H9 (cell line): ENCODE data around the gene COMMD1. TPM values are rescaled to one million over a fixed set of nuclear protein-coding genes. Genes with fewer than 3 reads are reported as not detected.
A peak's percentile ranks its signal among the peaks of the same experiment; 100 is the strongest.
"Not testable (repeated sequence)": the region's sequence is repeated elsewhere in the genome, so short reads cannot be mapped to it uniquely, and the experiment has no call there.

Source experiments
- DNase-seq: peaks from one replicate; pipeline ENCODE4 v3.0.0-alpha.2; 2017
- H2AFZ ChIP-seq: one replicate; pipeline ENCODE4 v1.6.1; 2013; ENCODE audit warnings: mild to moderate bottlenecking, low read length, control low read depth, moderate library complexity
- H2AK5ac ChIP-seq: 2 replicates; pipeline ENCODE4 v1.6.1; 2013; ENCODE audit warnings: low read length, control low read depth, mixed read lengths; ENCODE audit not compliant: insufficient read length
- H2BK120ac ChIP-seq: one replicate; pipeline ENCODE4 v1.6.1; 2013; ENCODE audit warnings: low read depth, mild to moderate bottlenecking, low read length, control low read depth, inconsistent platforms; ENCODE audit not compliant: poor library complexity, severe bottlenecking
- H2BK12ac ChIP-seq: 2 replicates; pipeline ENCODE4 v1.6.1; 2013; ENCODE audit warnings: low read length, control low read depth, mixed read lengths, low read depth; ENCODE audit not compliant: insufficient read length
- H2BK15ac ChIP-seq: 2 replicates; pipeline ENCODE4 v1.6.1; 2013; ENCODE audit warnings: low read depth, low read length, control low read depth
- H2BK20ac ChIP-seq: one replicate; pipeline ENCODE4 v1.6.1; 2013; ENCODE audit warnings: low read depth, mild to moderate bottlenecking, low read length, control low read depth, inconsistent platforms; ENCODE audit not compliant: poor library complexity, severe bottlenecking
- H2BK5ac ChIP-seq: 2 replicates; pipeline ENCODE4 v1.6.1; 2013; ENCODE audit warnings: low read length, control low read depth, mixed read lengths; ENCODE audit not compliant: insufficient read length
- H3K14ac ChIP-seq: 2 replicates; pipeline ENCODE4 v1.6.1; 2013; ENCODE audit warnings: low read length, control low read depth; ENCODE audit not compliant: insufficient read depth
- H3K18ac ChIP-seq: 2 replicates; pipeline ENCODE4 v1.6.1; 2013; ENCODE audit warnings: low read depth, mild to moderate bottlenecking, mixed read lengths, low read length, control low read depth; ENCODE audit not compliant: insufficient read length
- H3K23ac ChIP-seq: 2 replicates; pipeline ENCODE4 v1.6.1; 2013; ENCODE audit warnings: low read length, control low read depth, mixed read lengths, low read depth; ENCODE audit not compliant: insufficient read length
- H3K23me2 ChIP-seq: 2 replicates; pipeline ENCODE4 v1.6.1; 2013; ENCODE audit warnings: low read depth, mild to moderate bottlenecking, mixed read lengths, low read length, control low read depth; ENCODE audit not compliant: insufficient read length, poor library complexity, severe bottlenecking
- H3K27ac ChIP-seq: 2 replicates; pipeline ENCODE4 v1.5.1; 2013; ENCODE audit warnings: low read length, control low read depth, mixed read lengths, low read depth; ENCODE audit not compliant: insufficient read length
- H3K27me3 ChIP-seq: 2 replicates; pipeline ENCODE4 v1.6.1; 2013; ENCODE audit warnings: low read length, control low read depth, inconsistent platforms; ENCODE audit not compliant: insufficient read depth
- H3K4ac ChIP-seq: 2 replicates; pipeline ENCODE4 v1.6.1; 2013; ENCODE audit warnings: low read depth, mild to moderate bottlenecking, control low read depth, inconsistent platforms, low read length, moderate library complexity
- H3K4me1 ChIP-seq: 2 replicates; pipeline ENCODE4 v1.6.1; 2013; ENCODE audit warnings: low read length, control low read depth, inconsistent platforms; ENCODE audit not compliant: insufficient read depth
- H3K4me2 ChIP-seq: 2 replicates; pipeline ENCODE4 v1.6.1; 2013; ENCODE audit warnings: low read length, control low read depth, mixed read lengths; ENCODE audit not compliant: insufficient read length, insufficient read depth
- H3K56ac ChIP-seq: 2 replicates; pipeline ENCODE4 v1.6.1; 2013; ENCODE audit warnings: low read depth, mild to moderate bottlenecking, mixed read lengths, low read length, control low read depth; ENCODE audit not compliant: insufficient read length
- H3K79me1 ChIP-seq: 2 replicates; pipeline ENCODE4 v1.6.1; 2013; ENCODE audit warnings: low read depth, mild to moderate bottlenecking, moderate library complexity, low read length, control low read depth, inconsistent platforms; ENCODE audit not compliant: insufficient read depth, poor library complexity, severe bottlenecking
- H3K79me2 ChIP-seq: 2 replicates; pipeline ENCODE4 v1.6.1; 2013; ENCODE audit warnings: low read length, control low read depth, inconsistent platforms; ENCODE audit not compliant: insufficient read depth
- H3K9ac ChIP-seq: 2 replicates; pipeline ENCODE4 v1.6.1; 2013; ENCODE audit warnings: low read length, control low read depth, mixed read lengths; ENCODE audit not compliant: insufficient read length; ENCODE audit errors: extremely low read depth
- H3K9me3 ChIP-seq: one replicate; pipeline ENCODE4 v1.6.1; 2013; ENCODE audit warnings: low read depth, low read length, inconsistent platforms; ENCODE audit not compliant: control insufficient read depth
- H3T11ph ChIP-seq: one replicate; pipeline ENCODE4 v1.6.1; 2013; ENCODE audit warnings: mild to moderate bottlenecking, low read length, control low read depth, inconsistent platforms
- H4K20me1 ChIP-seq: one replicate; pipeline ENCODE4 v1.6.1; 2013; ENCODE audit not compliant: control insufficient read depth, insufficient read length, insufficient read depth
- H4K5ac ChIP-seq: 2 replicates; pipeline ENCODE4 v1.6.1; 2013; ENCODE audit warnings: low read depth, mild to moderate bottlenecking, mixed read lengths, low read length, control low read depth; ENCODE audit not compliant: insufficient read length
- H4K8ac ChIP-seq: replicated peaks from 2 replicates; pipeline ENCODE4 v1.6.1; 2013; ENCODE audit warnings: low read length, control low read depth, mixed read lengths, low read depth; ENCODE audit not compliant: insufficient read length
- H4K91ac ChIP-seq: 2 replicates; pipeline ENCODE4 v1.6.1; 2013; ENCODE audit warnings: low read depth, mild to moderate bottlenecking, moderate library complexity, mixed read lengths, low read length, control low read depth; ENCODE audit not compliant: insufficient read length
- H3K27ac Mint-ChIP-seq, 3 experiments: 2 replicates in 2 of 3; 3 replicates in 1 of 3; pipeline ENCODE4 v1.8.0; 2020 to 2021; ENCODE audit warnings: mixed read lengths in 3 of 3, mild to moderate bottlenecking in 1 of 3, moderate library complexity in 1 of 3
- H3K27me3 Mint-ChIP-seq: 2 replicates; pipeline ENCODE4 v1.8.0; 2021; ENCODE audit warnings: low read depth, mild to moderate bottlenecking, moderate library complexity, mixed read lengths
- H3K36me3 Mint-ChIP-seq, 3 experiments: 2 replicates in 2 of 3; 3 replicates in 1 of 3; pipeline ENCODE4 v1.8.0; 2020 to 2021; ENCODE audit warnings: low read depth in 3 of 3, mixed read lengths in 3 of 3; ENCODE audit not compliant: insufficient read depth in 1 of 3
- H3K4me1 Mint-ChIP-seq, 2 experiments: 2 replicates each; pipeline ENCODE4 v1.8.0; 2020; ENCODE audit warnings: mixed read lengths in 2 of 2
- H3K4me3 Mint-ChIP-seq, 2 experiments: 2 replicates in 1 of 2; 3 replicates in 1 of 2; pipeline ENCODE4 v1.8.0; 2020 to 2021; ENCODE audit warnings: mild to moderate bottlenecking in 2 of 2, mixed read lengths in 2 of 2, moderate library complexity in 1 of 2
- H3K9me3 Mint-ChIP-seq, 2 experiments: 2 replicates in 1 of 2; 3 replicates in 1 of 2; pipeline ENCODE4 v1.8.0; 2020; ENCODE audit warnings: mild to moderate bottlenecking in 2 of 2, mixed read lengths in 2 of 2, moderate library complexity in 1 of 2
- CTCF ChIP-seq: fragments of 200-600 bp; sonication (generic); conservative IDR thresholded peaks from 3 replicates; pipeline ENCODE4 v1.8.0; 2021; ENCODE audit warnings: antibody characterized with exemption, mild to moderate bottlenecking
- WGBS: extraction: QIAGEN DNeasy Blood & Tissue Kit; methylation state at CpG from one replicate; pipeline ENCODE4 v1.1.7; 2013; ENCODE audit warnings: missing lambda C conversion rate, low lambda C conversion rate, mixed read lengths; ENCODE audit not compliant: insufficient read length; ENCODE audit errors: extremely low coverage; 5-methylcytosine and 5-hydroxymethylcytosine counted together
- total RNA-seq: library from RNA; stranded (reverse); gene quantifications from 2 replicates; pipeline ENCODE4 v1.2.1, GENCODE V29; 2021

COMMD1 gene
- total RNA-seq, 1 experiment from 2014 or later, result 31.5 TPM

DNA sequence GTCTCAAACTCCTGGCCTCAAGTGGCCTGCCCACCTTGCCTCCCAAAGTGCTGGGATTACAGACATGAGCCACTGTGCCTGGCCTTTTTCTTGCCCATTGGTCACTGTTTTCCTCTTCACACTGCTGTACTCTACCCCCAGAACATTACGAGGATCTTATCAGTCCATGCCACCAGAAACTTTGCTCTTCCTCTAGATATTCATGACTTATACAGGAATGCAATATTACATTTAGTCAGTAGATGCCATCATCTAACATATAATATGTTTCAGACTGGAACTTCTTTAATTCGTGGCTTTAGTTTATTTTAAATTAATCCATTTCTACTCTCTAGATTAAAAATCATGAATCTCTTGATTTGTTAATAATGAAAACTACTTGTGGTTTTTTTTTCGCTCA, 135.5 kb downstream of the COMMD1 start:
- no peak overlapping the region for H3K9ac ChIP-seq
- H3K23me2 ChIP-seq, result no peaks in the 10 kb centered on the region
- no peak overlapping the region for H3K23ac ChIP-seq
- H3K36me3 Mint-ChIP-seq, result peaks cover 12 to 20% (median 19%) of the 10 kb centered on the region in 3 experiments
- H2BK5ac ChIP-seq, result no peak overlapping the region
- H2AK5ac ChIP-seq, result no peak overlapping the region
- H4K8ac ChIP-seq, result no peak overlapping the region
- H3K27me3 ChIP-seq, result no peaks in the 10 kb centered on the region
- H3K79me1 ChIP-seq, result no peaks in the 10 kb centered on the region
- no peak overlapping the region for H3K18ac ChIP-seq
- DNase-seq, result no peak
- H2BK120ac ChIP-seq, result no peak overlapping the region
- H2AFZ ChIP-seq, result no peak overlapping the region
- no peak overlapping the region for H3T11ph ChIP-seq
- no CpG with 5 or more reads among the region's 3 CpGs for WGBS
- no peaks in the 10 kb centered on the region for H3K27me3 Mint-ChIP-seq
- no peak overlapping the region for H2BK20ac ChIP-seq
- H4K20me1 ChIP-seq, result no peaks in the 10 kb centered on the region
- no peak overlapping the region for H4K5ac ChIP-seq
- H3K4me2 ChIP-seq, result no peak overlapping the region
- H3K4me1 Mint-ChIP-seq, result peaks cover 9 to 11% of the 10 kb centered on the region in 2 experiments
- TF ChIP-seq CTCF, result no peak
- no peak overlapping the region for H2BK15ac ChIP-seq
- H4K91ac ChIP-seq, result no peak overlapping the region
- H3K56ac ChIP-seq, result no peak overlapping the region
- H3K9me3 ChIP-seq, result no peaks in the 10 kb centered on the region
- no peaks in the 10 kb centered on the region for H3K4me1 ChIP-seq
- no peak overlapping the region for H3K4ac ChIP-seq
- no peaks in the 10 kb centered on the region for H3K79me2 ChIP-seq
- peaks cover 7 to 19% of the 10 kb centered on the region in 2 experiments for H3K9me3 Mint-ChIP-seq
- no peak overlapping the region for H3K27ac ChIP-seq
- H3K27ac Mint-ChIP-seq, result no peak overlapping the region
- no peak overlapping the region for H3K14ac ChIP-seq
- no peak overlapping the region for H3K4me3 Mint-ChIP-seq
- no peak overlapping the region for H2BK12ac ChIP-seq

DNA sequence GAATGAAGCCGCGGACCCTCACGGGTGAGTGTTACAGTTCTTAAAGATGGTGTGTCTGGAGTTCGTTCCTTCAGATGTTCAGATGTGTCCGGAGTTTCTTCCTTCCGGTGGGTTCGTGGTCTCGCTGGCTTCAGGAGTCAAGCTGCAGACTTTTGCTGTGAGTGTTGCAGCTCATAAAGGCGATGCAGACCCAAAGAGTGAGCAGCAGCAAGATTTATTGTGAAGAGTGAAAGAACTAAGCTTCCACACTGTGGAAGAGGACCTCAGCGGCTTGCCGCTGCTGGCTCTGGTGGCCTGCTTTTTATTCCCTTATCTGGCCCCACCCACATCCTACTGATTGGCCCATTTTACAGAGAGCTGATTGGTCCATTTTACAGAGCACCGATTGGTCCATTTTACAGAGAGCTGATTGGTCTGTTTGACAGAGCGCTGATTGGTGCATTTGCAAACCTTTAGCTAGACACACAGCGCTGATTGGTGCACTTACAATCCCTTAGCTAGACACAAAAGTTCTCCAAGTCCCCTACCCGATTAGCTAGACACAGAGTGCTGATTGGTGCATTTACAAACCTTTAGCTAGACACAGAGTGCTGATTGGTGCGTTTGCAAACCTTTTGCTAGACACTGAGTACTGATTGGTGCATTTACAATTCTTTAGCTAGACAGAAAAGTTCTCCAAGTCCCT, 136.4 kb downstream of the COMMD1 start:
- not testable (repeated sequence) for H3K23ac ChIP-seq

More for the DNA sequence above, 136.4 kb downstream of the COMMD1 start:
- not testable (repeated sequence) for H3K79me2 ChIP-seq, H3K9ac ChIP-seq, H2BK12ac ChIP-seq, H2BK5ac ChIP-seq, H4K20me1 ChIP-seq, H3K14ac ChIP-seq, H4K5ac ChIP-seq, H2BK120ac ChIP-seq, H3T11ph ChIP-seq, H2BK15ac ChIP-seq, DNase-seq, H3K18ac ChIP-seq, H3K9me3 ChIP-seq, H2BK20ac ChIP-seq, H3K79me1 ChIP-seq, H2AFZ ChIP-seq, H4K91ac ChIP-seq, H3K23me2 ChIP-seq, H3K4ac ChIP-seq, H2AK5ac ChIP-seq, H4K8ac ChIP-seq, H3K56ac ChIP-seq, H3K27ac ChIP-seq, H3K27me3 ChIP-seq, H3K4me2 ChIP-seq, H3K27me3 Mint-ChIP-seq, H3K4me3 Mint-ChIP-seq, H3K4me1 ChIP-seq, H3K4me1 Mint-ChIP-seq
- Mint-ChIP-seq H3K27ac (peak overlapping the region in 1 of 3 experiments; percentile 59; a peak in 1 of 7 replicates), H3K36me3 (peaks cover 12 to 20% (median 19%) of the 10 kb centered on the region in 3 experiments), H3K9me3 (peaks cover 7 to 21% of the 10 kb centered on the region in 2 experiments)
- WGBS, result no CpG with 5 or more reads among the region's 16 CpGs
